Neural progenitor cell (in vitro differentiated cells): ENCODE measurements around the gene RAB29. TPM values are rescaled to one million over a fixed set of nuclear protein-coding genes. Genes with fewer than 3 reads are reported as not detected.
A peak's percentile ranks its signal among the peaks of the same experiment; 100 is the strongest.

ENCODE experiments used
- DNase-seq: peaks from one replicate; pipeline ENCODE4 v3.0.0-alpha.2; 2016; ENCODE audit warnings: low spot score
- H2AFZ ChIP-seq: fragments of 200-600 bp; sonication (generic); replicated peaks from 2 replicates; pipeline ENCODE4 v1.6.1; 2016; ENCODE audit warnings: antibody characterized with exemption
- H3F3A ChIP-seq: fragments of 200-600 bp; sonication (generic); 2 replicates; pipeline ENCODE4 v1.6.1; 2016; ENCODE audit warnings: antibody characterized with exemption, low read depth
- H3K27ac ChIP-seq: fragments of 200-600 bp; sonication (generic); 2 replicates; pipeline ENCODE4 v1.5.1; 2016; ENCODE audit warnings: mild to moderate bottlenecking
- H3K27me3 ChIP-seq: fragments of 200-600 bp; sonication (generic); 2 replicates; pipeline ENCODE4 v1.6.1; 2016; ENCODE audit warnings: mild to moderate bottlenecking, moderate library complexity
- H3K36me3 ChIP-seq: fragments of 200-600 bp; sonication (generic); 2 replicates; pipeline ENCODE4 v1.5.1; 2016
- H3K4me1 ChIP-seq: fragments of 200-600 bp; sonication (generic); 2 replicates; pipeline ENCODE4 v1.6.1; 2016; ENCODE audit warnings: mixed run types
- H3K4me2 ChIP-seq: fragments of 200-600 bp; sonication (generic); 2 replicates; pipeline ENCODE4 v1.6.1; 2016
- H3K4me3 ChIP-seq: fragments of 200-600 bp; sonication (generic); 2 replicates; pipeline ENCODE4 v1.5.1; 2016
- H3K79me2 ChIP-seq: fragments of 200-600 bp; sonication (generic); 2 replicates; pipeline ENCODE4 v1.6.1; 2016; ENCODE audit warnings: low read depth
- H3K9ac ChIP-seq: fragments of 200-600 bp; sonication (generic); 2 replicates; pipeline ENCODE4 v1.6.1; 2016
- H3K9me3 ChIP-seq: fragments of 200-600 bp; sonication (generic); 2 replicates; pipeline ENCODE4 v1.5.1; 2016; ENCODE audit warnings: low read depth
- H4K20me1 ChIP-seq: fragments of 200-600 bp; sonication (generic); 2 replicates; pipeline ENCODE4 v1.6.1; 2016; ENCODE audit warnings: low read depth
- H3K27ac Mint-ChIP-seq: 3 replicates; pipeline ENCODE4 v1.8.0; 2021; ENCODE audit warnings: mixed read lengths
- H3K27me3 Mint-ChIP-seq: 2 replicates; pipeline ENCODE4 v1.8.0; 2022; ENCODE audit warnings: low read depth, mild to moderate bottlenecking, inconsistent platforms, moderate library complexity, mixed read lengths; ENCODE audit not compliant: insufficient read depth
- H3K36me3 Mint-ChIP-seq: 3 replicates; pipeline ENCODE4 v1.8.0; 2021; ENCODE audit warnings: mixed read lengths
- H3K4me1 Mint-ChIP-seq: 3 replicates; pipeline ENCODE4 v1.8.0; 2021; ENCODE audit warnings: mixed read lengths
- H3K4me3 Mint-ChIP-seq: 3 replicates; pipeline ENCODE4 v1.8.0; 2021; ENCODE audit warnings: mild to moderate bottlenecking, moderate library complexity, mixed read lengths
- H3K9me3 Mint-ChIP-seq: 3 replicates; pipeline ENCODE4 v1.8.0; 2020; ENCODE audit warnings: mixed read lengths
- EZH2 ChIP-seq: fragments of 200-600 bp; sonication (generic); IDR thresholded peaks from 2 replicates; pipeline ENCODE4 v1.6.1; 2017; ENCODE audit warnings: antibody characterized with exemption, mild to moderate bottlenecking, moderate library complexity
- EZH2phosphoT487 ChIP-seq: fragments of 200-600 bp; sonication (generic); IDR thresholded peaks from 2 replicates; pipeline ENCODE4 v1.6.1; 2017; ENCODE audit warnings: antibody characterized with exemption
- total RNA-seq: library from RNA; depleted of rRNA; stranded (reverse); fragments of >200 nt; gene quantifications from 2 replicates; pipeline ENCODE4 v1.2.3, GENCODE V29; 2015; ENCODE audit warnings: low replicate concordance
- TF ChIP-seq, protein P1 (sequence below): fragments of 200-600 bp; sonication (generic); IDR thresholded peaks from 2 replicates; pipeline ENCODE4 v1.5.1; 2017; ENCODE audit warnings: antibody characterized with exemption, mild to moderate bottlenecking

Gene RAB29
- total RNA-seq, 1 donor from 2014 or later = 3.8 TPM

DNA sequence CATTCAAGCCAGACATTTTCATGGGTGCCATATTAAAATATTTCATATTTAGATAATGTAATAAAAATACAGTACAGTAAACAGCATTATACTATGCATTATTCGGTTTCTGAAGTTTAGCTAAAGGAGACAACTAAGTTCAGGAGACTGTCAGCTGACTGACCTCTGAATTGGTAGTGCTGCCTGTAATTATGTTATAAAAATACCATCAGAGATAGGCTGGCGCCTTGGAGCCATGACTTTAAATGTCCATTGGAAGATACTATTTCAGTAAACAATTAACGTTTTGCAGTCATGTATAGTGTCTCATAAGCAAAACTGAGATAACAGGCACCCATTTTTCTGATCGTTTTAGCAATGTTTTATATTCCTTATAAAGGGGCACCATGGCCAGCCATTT, 11.3 kb upstream of the RAB29 start:
- H3K4me1 Mint-ChIP-seq = peaks cover 9% of the 10 kb centered on the region
- H2AFZ ChIP-seq = no peak overlapping the region
- no peak overlapping the region for H3K9ac ChIP-seq
- peaks cover 13% of the 10 kb centered on the region for H3K4me1 ChIP-seq
- no peak overlapping the region for H3K4me2 ChIP-seq
- H3K79me2 ChIP-seq = no peaks in the 10 kb centered on the region
- H3K9me3 Mint-ChIP-seq = no peaks in the 10 kb centered on the region
- no peaks in the 10 kb centered on the region for H3K36me3 ChIP-seq
- DNase-seq = no peak
- TF ChIP-seq, protein P1, sequence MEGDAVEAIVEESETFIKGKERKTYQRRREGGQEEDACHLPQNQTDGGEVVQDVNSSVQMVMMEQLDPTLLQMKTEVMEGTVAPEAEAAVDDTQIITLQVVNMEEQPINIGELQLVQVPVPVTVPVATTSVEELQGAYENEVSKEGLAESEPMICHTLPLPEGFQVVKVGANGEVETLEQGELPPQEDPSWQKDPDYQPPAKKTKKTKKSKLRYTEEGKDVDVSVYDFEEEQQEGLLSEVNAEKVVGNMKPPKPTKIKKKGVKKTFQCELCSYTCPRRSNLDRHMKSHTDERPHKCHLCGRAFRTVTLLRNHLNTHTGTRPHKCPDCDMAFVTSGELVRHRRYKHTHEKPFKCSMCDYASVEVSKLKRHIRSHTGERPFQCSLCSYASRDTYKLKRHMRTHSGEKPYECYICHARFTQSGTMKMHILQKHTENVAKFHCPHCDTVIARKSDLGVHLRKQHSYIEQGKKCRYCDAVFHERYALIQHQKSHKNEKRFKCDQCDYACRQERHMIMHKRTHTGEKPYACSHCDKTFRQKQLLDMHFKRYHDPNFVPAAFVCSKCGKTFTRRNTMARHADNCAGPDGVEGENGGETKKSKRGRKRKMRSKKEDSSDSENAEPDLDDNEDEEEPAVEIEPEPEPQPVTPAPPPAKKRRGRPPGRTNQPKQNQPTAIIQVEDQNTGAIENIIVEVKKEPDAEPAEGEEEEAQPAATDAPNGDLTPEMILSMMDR = no peak
- TF ChIP-seq EZH2 (no peak), EZH2phosphoT487 (no peak)
- peaks cover 5% of the 10 kb centered on the region for H3F3A ChIP-seq
- no peaks in the 10 kb centered on the region for H3K27me3 ChIP-seq
- H3K36me3 Mint-ChIP-seq = peaks cover 4% of the 10 kb centered on the region
- no peaks in the 10 kb centered on the region for H3K9me3 ChIP-seq
- no peak overlapping the region for H3K4me3 ChIP-seq
- no peak overlapping the region for H3K4me3 Mint-ChIP-seq
- no peaks in the 10 kb centered on the region for H4K20me1 ChIP-seq
- no peak overlapping the region for H3K27ac Mint-ChIP-seq
- H3K27me3 Mint-ChIP-seq = no peaks in the 10 kb centered on the region
- H3K27ac ChIP-seq = no peak overlapping the region

- Histone ChIP-seq H3K9me3 (no peaks in the 10 kb centered on the region), H3K79me2 (no peaks in the 10 kb centered on the region), H3K4me1 (peaks cover 8% of the 10 kb centered on the region), H3K27me3 (no peaks in the 10 kb centered on the region), H2AFZ (no peak overlapping the region), H3K4me2 (no peak overlapping the region), H3K27ac (no peak overlapping the region), H3K4me3 (no peak overlapping the region), H3F3A (peaks cover 5% of the 10 kb centered on the region), H3K36me3 (no peaks in the 10 kb centered on the region), H3K9ac (no peak overlapping the region), H4K20me1 (no peaks in the 10 kb centered on the region)
- Mint-ChIP-seq H3K9me3 (no peaks in the 10 kb centered on the region), H3K27me3 (no peaks in the 10 kb centered on the region), H3K4me3 (no peak overlapping the region), H3K4me1 (peaks cover 6% of the 10 kb centered on the region), H3K27ac (no peak overlapping the region), H3K36me3 (peaks cover 3% of the 10 kb centered on the region)
- no peak for TF ChIP-seq EZH2phosphoT487
- no peak for TF ChIP-seq EZH2
- TF ChIP-seq, protein P1 = no peak
- DNase-seq = no peak
Measured at GRCh38 chr1:205785446-205785845, 10.2 kb upstream of the RAB29 start.

DNA sequence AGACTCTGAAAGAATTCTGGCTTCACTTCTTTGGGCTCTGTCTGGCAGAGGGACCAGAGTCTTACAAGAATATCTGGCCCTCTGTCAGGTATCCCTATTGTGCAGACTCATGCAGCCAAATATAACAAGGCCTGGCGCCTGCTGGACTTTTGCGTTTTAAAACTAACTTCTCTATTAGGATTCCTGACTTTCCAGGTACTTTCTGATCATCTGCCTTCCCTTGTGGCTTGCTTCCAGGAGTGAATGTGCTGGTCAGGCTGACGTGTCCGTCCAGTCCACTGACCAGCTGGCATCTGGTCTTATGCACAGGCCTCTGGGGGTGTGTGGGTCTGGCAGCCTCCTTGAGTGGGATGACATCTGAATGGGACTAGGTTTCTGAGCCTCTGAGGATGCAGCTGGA, 8.6 kb upstream of the RAB29 start:
- Histone ChIP-seq H3F3A (peaks cover 5% of the 10 kb centered on the region), H3K27me3 (no peaks in the 10 kb centered on the region), H3K9ac (no peak overlapping the region), H3K9me3 (no peaks in the 10 kb centered on the region), H3K4me1 (peaks cover 8% of the 10 kb centered on the region), H3K27ac (no peak overlapping the region), H3K4me3 (no peak overlapping the region), H2AFZ (no peak overlapping the region), H3K36me3 (no peaks in the 10 kb centered on the region), H3K79me2 (no peaks in the 10 kb centered on the region), H3K4me2 (no peak overlapping the region), H4K20me1 (no peaks in the 10 kb centered on the region)
- Mint-ChIP-seq H3K27me3 (no peaks in the 10 kb centered on the region), H3K9me3 (no peaks in the 10 kb centered on the region), H3K27ac (no peak overlapping the region), H3K4me3 (no peak overlapping the region), H3K36me3 (no peaks in the 10 kb centered on the region), H3K4me1 (peaks cover 6% of the 10 kb centered on the region)
- DNase-seq = peak; percentile 23
- TF ChIP-seq EZH2 (no peak), EZH2phosphoT487 (no peak)
- TF ChIP-seq, protein P1 = no peak
